Vagina (tissue), 2 donors: ENCODE results near the gene PCDHGA1.

Experiments
- POLR2AphosphoS5 ChIP-seq, 2 donors: sonication (generic); formaldehyde crosslinking; IDR thresholded peaks; one replicate each; pipeline ENCODE4 v1.9.0; 2017; ENCODE audit warnings: antibody characterized with exemption in 2 of 2, mild to moderate bottlenecking in 2 of 2, low read depth in 1 of 2; ENCODE audit not compliant: insufficient read depth in 1 of 2
- TF ChIP-seq, protein P1 (sequence below), 3 experiments: fragments of 450-650 bp in 2 of 3; fragments of 200-600 bp in 1 of 3; sonication (generic) in 1 of 3; IDR thresholded peaks; one replicate each; pipeline ENCODE4 v1.5.1; 2017 to 2019; ENCODE audit warnings: antibody characterized with exemption in 3 of 3, mild to moderate bottlenecking in 2 of 3, moderate library complexity in 2 of 3

DNA sequence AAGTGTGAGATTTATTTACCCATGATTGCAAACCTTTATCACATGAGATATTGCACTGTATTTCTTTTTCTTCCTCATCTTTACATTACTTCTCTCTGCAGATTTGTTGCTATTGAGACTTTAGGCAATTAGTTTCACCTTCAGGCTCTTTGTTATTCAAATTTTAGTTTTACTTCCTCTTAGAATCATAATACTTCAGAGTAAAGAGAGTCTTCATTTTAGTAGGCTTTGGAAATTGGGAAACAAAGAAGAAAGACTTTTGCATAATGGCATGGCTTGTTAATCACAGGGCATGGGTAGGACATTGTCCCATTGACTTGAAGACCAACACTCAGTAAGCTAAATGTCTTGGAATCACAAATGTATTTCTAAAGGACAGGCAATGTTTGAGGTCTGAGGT lies 32.4 kb downstream of the PCDHGA1 start:
- no peak for TF ChIP-seq POLR2AphosphoS5 (IDR thresholded peaks at IDR 0.05; ENCODE audit: insufficient read depth in 1 of 2, low read depth in 1 of 2)
- TF ChIP-seq, protein P1, sequence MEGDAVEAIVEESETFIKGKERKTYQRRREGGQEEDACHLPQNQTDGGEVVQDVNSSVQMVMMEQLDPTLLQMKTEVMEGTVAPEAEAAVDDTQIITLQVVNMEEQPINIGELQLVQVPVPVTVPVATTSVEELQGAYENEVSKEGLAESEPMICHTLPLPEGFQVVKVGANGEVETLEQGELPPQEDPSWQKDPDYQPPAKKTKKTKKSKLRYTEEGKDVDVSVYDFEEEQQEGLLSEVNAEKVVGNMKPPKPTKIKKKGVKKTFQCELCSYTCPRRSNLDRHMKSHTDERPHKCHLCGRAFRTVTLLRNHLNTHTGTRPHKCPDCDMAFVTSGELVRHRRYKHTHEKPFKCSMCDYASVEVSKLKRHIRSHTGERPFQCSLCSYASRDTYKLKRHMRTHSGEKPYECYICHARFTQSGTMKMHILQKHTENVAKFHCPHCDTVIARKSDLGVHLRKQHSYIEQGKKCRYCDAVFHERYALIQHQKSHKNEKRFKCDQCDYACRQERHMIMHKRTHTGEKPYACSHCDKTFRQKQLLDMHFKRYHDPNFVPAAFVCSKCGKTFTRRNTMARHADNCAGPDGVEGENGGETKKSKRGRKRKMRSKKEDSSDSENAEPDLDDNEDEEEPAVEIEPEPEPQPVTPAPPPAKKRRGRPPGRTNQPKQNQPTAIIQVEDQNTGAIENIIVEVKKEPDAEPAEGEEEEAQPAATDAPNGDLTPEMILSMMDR (IDR thresholded peaks at IDR 0.05), result no peak
